ENCODE data around the gene GFRA4. TPM values are rescaled to one million over a fixed set of nuclear protein-coding genes. Genes with fewer than 3 reads are reported as not detected.

The GFRA4 gene
- total and polyA plus RNA-seq, 7 donors = not detected

DNA sequence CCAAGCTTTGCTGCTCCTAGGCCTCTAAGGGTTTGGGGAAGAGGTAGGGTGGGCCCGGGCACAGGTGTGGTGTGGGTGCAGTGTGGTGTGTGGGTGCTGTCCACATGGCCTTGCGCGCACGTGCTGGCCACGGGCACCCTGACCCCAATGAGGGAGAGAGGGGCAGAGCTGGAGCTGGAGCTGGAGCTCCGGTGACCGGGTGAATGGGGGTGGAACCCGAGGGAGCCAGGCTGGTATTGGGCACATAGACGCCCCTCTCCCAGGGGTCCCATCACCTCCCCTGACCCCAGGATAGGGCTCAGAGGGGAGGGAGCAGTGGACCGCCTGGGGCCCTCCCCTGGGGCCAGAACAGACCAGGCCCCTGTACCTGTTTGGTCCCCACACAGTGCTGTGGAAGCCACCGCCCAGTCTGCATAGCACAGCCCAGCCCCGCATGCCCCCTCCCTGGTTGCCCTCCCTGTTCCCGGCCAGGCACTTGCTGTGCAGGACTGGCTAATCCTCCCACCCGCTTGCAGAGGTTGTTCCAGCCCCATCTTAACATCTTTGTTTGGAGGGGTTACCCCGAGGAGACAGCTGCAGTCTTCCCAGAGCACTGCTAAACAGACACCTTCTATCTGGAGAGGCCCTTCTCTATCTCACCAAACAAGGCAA, 17.6 kb upstream of the GFRA4 start:
- intact Hi-C loops (cut with DNase I) = loop anchor here (10.0 kb wide), 2 partner anchors 164 to 924 kb away; partner anchors contain the start of gene MAVS
- Histone ChIP-seq H3K27ac (peak overlapping the region; percentile 86 to 97 (median 94)), H3K36me3 (peaks cover 0 to 3% (median 0%) of the 10 kb centered on the region in 4 donors), H3K9me3 (no peaks in the 10 kb centered on the region), H3K4me3 (peak overlapping the region; percentile 57 to 76 (median 70)), H3K4me1 (peaks cover 0 to 66% (median 63%) of the 10 kb centered on the region in 4 donors), H3K27me3 (no peaks in the 10 kb centered on the region)
- WGBS, 2 donors = 52 to 66% methylated on average over 15 of the region's 15 CpGs
- TF ChIP-seq, protein P1, sequence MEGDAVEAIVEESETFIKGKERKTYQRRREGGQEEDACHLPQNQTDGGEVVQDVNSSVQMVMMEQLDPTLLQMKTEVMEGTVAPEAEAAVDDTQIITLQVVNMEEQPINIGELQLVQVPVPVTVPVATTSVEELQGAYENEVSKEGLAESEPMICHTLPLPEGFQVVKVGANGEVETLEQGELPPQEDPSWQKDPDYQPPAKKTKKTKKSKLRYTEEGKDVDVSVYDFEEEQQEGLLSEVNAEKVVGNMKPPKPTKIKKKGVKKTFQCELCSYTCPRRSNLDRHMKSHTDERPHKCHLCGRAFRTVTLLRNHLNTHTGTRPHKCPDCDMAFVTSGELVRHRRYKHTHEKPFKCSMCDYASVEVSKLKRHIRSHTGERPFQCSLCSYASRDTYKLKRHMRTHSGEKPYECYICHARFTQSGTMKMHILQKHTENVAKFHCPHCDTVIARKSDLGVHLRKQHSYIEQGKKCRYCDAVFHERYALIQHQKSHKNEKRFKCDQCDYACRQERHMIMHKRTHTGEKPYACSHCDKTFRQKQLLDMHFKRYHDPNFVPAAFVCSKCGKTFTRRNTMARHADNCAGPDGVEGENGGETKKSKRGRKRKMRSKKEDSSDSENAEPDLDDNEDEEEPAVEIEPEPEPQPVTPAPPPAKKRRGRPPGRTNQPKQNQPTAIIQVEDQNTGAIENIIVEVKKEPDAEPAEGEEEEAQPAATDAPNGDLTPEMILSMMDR (IDR thresholded peaks at IDR 0.05) = no peak
- peak in 2 of 4 donors; percentile 27 to 31 for TF ChIP-seq POLR2AphosphoS5 (IDR thresholded peaks at IDR 0.05)
- DNase-seq = peak; percentile 71

DNA sequence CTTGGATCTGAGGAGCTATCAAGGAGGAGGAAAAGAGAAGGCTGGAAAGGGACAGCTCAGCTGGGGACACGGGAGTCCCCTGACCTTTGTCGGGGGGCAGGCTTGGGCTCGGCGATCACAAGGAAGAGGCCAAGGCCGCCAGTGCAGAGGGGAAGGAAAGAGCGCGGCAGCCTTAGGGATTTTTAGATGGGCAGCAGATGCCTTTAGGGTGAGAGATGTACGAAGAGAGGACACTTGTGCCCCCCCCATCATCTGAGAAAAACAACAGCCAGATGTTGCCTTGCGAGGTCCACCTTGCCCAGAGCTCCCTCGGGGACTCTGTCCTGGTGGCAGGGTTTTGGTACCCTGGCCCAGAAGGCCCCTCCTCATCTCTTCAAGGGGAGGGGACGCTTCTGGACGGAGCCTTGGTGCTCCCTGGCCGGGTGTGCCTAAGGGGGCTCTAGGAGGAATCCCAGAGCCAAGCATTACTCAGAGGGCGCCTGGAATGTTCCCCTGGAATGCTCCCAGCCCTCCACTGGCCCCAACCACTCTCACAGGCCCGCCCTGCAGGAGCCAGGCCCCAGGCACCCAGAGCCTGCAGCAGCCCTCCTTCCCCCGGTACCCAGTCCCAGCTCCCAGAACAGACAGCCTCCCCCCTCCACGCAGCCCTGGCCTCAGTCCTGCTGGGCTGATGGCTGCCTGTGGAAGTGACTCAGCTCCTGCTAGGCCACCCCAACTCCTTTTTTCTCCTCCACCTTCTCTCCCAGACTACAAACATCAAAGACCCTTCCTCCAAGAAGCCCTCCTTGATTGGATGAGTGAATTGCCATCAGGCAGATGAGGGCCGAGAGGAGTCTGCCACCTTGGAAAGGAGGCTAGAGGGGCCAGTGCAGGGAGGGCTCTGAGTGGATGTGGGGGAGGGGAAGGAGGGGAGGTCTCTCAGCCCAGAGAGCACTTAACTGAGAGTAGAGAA, 16.8 kb upstream of the GFRA4 start:
- peak; percentile 22 to 81 (median 60) for TF ChIP-seq POLR2AphosphoS5 (IDR thresholded peaks at IDR 0.05)
- TF ChIP-seq POLR2A (IDR thresholded peaks at IDR 0.05) = peak; percentile 23 to 52
- no peak for TF ChIP-seq EP300 (IDR thresholded peaks at IDR 0.05)
- Histone ChIP-seq H3K4me1 (peaks cover 0 to 62% (median 57%) of the 10 kb centered on the region in 4 donors), H3K9me3 (no peaks in the 10 kb centered on the region), H3K4me3 (peak overlapping the region; percentile 57 to 76 (median 70)), H3K27me3 (no peaks in the 10 kb centered on the region), H3K36me3 (peaks cover 0 to 10% (median 2%) of the 10 kb centered on the region in 4 donors), H3K27ac (peak overlapping the region; percentile 86 to 97 (median 94))
- 56 to 64% methylated on average over 18 of the region's 18 CpGs for WGBS, 2 donors
- intact Hi-C loops (cut with DNase I) = loop anchor here (5.0 to 10.0 kb wide), 3 partner anchors 87 to 925 kb away; partner anchors contain the start of genes ADISSP and MAVS
- peak; percentile 94 for DNase-seq

DNA sequence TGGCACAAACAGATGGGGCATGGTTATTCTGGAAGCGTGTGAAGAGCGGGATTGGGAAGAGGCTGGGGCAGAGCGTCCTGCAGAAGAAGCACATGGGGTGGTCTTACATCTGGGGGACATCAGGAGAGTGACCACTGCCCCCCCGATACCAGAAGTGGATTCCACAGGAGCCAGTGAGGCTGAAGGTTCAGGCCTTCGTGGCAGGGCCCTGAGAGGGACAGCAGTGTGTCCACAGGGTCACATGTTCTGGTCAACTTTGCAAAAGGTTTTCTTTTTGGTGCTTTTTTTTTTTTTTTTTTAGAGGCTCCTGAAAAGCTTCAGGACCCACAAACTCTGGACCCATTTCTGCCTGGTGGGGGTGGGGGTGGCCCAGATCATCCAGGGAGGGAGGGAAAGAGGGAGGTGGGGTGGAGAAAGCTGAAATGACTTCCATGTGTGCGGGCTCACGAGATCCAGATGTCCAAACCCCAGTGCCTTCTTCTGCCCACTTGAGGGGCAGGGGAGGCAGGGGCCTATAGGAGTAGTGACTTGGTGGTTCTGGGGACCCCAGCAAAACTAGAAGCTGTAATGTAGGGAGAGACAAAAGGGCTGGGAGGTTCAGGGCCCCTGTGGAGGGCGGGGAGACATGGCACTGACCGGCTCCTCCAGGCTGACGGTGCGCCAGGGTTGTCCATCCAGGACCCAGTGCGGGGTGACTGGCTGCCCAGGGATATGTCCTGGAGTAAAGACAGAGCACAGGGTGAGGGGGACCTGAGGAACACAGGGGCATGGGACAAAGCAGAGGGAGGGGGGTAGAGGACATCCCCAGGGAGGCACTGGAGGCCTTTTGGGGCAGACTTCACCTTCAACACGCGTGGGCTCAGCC, 15.9 kb upstream of the GFRA4 start:
- 80 to 82% methylated on average over 14 of the region's 14 CpGs for whole genome bisulfite sequencing, 2 donors
- Histone ChIP-seq H3K4me3 (peak overlapping the region in 3 of 4 donors; percentile 66 to 76 (median 75)), H3K27ac (peak overlapping the region; percentile 86 to 97 (median 94)), H3K36me3 (peaks cover 0 to 18% (median 7%) of the 10 kb centered on the region in 4 donors), H3K27me3 (no peaks in the 10 kb centered on the region), H3K4me1 (peaks cover 0 to 62% (median 57%) of the 10 kb centered on the region in 4 donors), H3K9me3 (no peaks in the 10 kb centered on the region)
- intact Hi-C loops (cut with DNase I) = loop anchor here (5.0 kb wide), 1 partner anchor 88 kb away; the partner anchor contains the start of gene ADISSP
- peak; percentile 68 for DNase-seq
- no peak for TF ChIP-seq EP300 (IDR thresholded peaks at IDR 0.05)
- TF ChIP-seq POLR2A (IDR thresholded peaks at IDR 0.05) = no peak
- TF ChIP-seq, protein P1 (IDR thresholded peaks at IDR 0.05) = no peak
- TF ChIP-seq POLR2AphosphoS5 (IDR thresholded peaks at IDR 0.05) = no peak

DNA sequence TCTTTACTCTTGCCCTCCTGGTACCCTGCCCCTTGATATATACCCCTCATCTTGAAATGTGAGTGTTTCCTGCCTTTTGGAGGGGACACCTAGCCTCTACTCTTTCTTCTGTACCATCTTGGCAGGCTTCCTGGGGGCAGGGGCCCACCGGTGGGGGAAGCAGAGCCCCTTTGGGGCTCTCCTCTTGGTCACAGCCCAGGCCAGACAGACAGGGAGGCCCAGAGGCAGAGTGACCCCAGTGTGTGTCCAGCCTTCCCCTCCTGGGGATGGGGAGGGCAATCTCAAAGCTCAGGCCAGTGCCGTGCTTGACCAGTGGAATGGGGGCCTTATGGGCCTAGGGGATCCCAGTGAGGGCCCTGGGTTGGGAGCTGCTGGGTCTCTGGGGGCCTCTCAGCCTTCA, 15.0 kb upstream of the GFRA4 start:
- Histone ChIP-seq H3K9me3 (no peaks in the 10 kb centered on the region), H3K36me3 (peaks cover 0 to 27% (median 11%) of the 10 kb centered on the region in 4 donors), H3K4me3 (no peak overlapping the region), H3K27me3 (no peaks in the 10 kb centered on the region), H3K27ac (peak overlapping the region; percentile 86 to 97 (median 94)), H3K4me1 (peaks cover 0 to 62% (median 57%) of the 10 kb centered on the region in 4 donors)
- DNase-seq = peak; percentile 65
- TF ChIP-seq POLR2A (IDR thresholded peaks at IDR 0.05) = no peak
- no peak for TF ChIP-seq EP300 (IDR thresholded peaks at IDR 0.05)
- no peak for TF ChIP-seq POLR2AphosphoS5 (IDR thresholded peaks at IDR 0.05)
- TF ChIP-seq, protein P1 (IDR thresholded peaks at IDR 0.05) = no peak
- 71 to 73% methylated on average over 2 of the region's 2 CpGs for WGBS, 2 donors
- intact Hi-C loops (cut with DNase I) = loop anchor here (5.0 kb wide), 1 partner anchor 89 kb away; the partner anchor contains the start of gene ADISSP

All from sigmoid colon (tissue), 7 donors.